ENCODE measurements around the gene HEBP2. TPM values are rescaled to one million over a fixed set of nuclear protein-coding genes. Genes with fewer than 3 reads are reported as not detected.
A peak's percentile ranks its signal among the peaks of the same experiment; 100 is the strongest.

The HEBP2 gene
- total and polyA plus RNA-seq, 2 donors (not counting 3 experiments of a cell fraction or from before 2014, with no cell fraction given): 22.5 to 75.3 TPM

- no peak overlapping the region for H3K4me2 ChIP-seq (ENCODE audit: insufficient read depth, low read length)
Observed at GRCh38 chr6:138410048-138410735, 6.2 kb downstream of the HEBP2 start.

GRCh38 chr6:138410972-138411880 is 7.2 kb downstream of the HEBP2 start:
- no peaks in the 10 kb centered on the region for H4K20me1 ChIP-seq (replicated peaks; ENCODE audit: control insufficient read depth, extremely low read depth, insufficient read depth, low read length)
- no peak overlapping the region for H3K4me3 ChIP-seq (replicated peaks in 1 of 3; ENCODE audit: insufficient read depth in 1 of 3, low read depth in 1 of 3, low read length in 3 of 3)
- H3K9me1 ChIP-seq (replicated peaks; ENCODE audit: control insufficient read depth, extremely low read depth, insufficient read depth, low read length): no peaks in the 10 kb centered on the region
- no peaks in the 10 kb centered on the region for H3K9me3 ChIP-seq (replicated peaks; ENCODE audit: control insufficient read depth, insufficient read depth, low read length)
- ChIA-PET CTCF (interaction anchor here (1.3 to 1.4 kb wide), 2 partner anchors 18 to 44 kb away, joined by 3 read pairs; no protein-coding TSS in a partner anchor), POLR2A (no interaction called here)
- DNase-seq (ENCODE audit: low read depth, low spot score) (peak; percentile 91), FAIRE-seq (peak; percentile 95)
- peak overlapping the region; percentile 98 for H3K27ac ChIP-seq (ENCODE audit: insufficient read depth, low read depth, low read length)
- H3K9ac ChIP-seq (replicated peaks; ENCODE audit: extremely low read depth, insufficient read depth, low read length): peak overlapping the region; percentile 82
- intact Hi-C loops (cut with micrococcal nuclease): loop anchor here (5.0 kb wide), 2 partner anchors 361 to 576 kb away; partner anchors contain the start of genes CCDC28A and REPS1
- dilution Hi-C loops (cut with MboI; ENCODE audit: extremely low pct_ligation_motif_present, low sequenced_read_pairs): no loop called here
- H3K36me3 ChIP-seq (ENCODE audit: control insufficient read depth in 2 of 2, extremely low read depth in 1 of 2, insufficient read depth in 2 of 2, low read length in 2 of 2): peaks cover 12 to 20% of the 10 kb centered on the region in 2 experiments
- TF ChIP-seq POLR2AphosphoS5 (IDR thresholded peaks at IDR 0.05; ENCODE audit: insufficient read depth, low read depth, low read length): peak; percentile 93
- TF ChIP-seq EZH2 (IDR thresholded peaks at IDR 0.05; ENCODE audit: borderline replicate concordance, low read depth, low read length, severe bottlenecking): no peak
- TF ChIP-seq GATA2 (IDR thresholded peaks at IDR 0.05; ENCODE audit: insufficient read depth, insufficient read length, low read depth, low read length): peak; percentile 99
- TF ChIP-seq MYC (IDR thresholded peaks at IDR 0.05; ENCODE audit: low read depth, low read length): no peak
- TF ChIP-seq MAX (IDR thresholded peaks at IDR 0.05; ENCODE audit: insufficient read depth, insufficient read length): no peak
- TF ChIP-seq FOS (IDR thresholded peaks at IDR 0.05; ENCODE audit: borderline replicate concordance, insufficient read depth, low read length): peak; percentile 94
- no peak for TF ChIP-seq CTCF (IDR thresholded peaks at IDR 0.05; ENCODE audit: extremely low read depth in 1 of 2, insufficient read depth in 1 of 2, low read depth in 1 of 2, low read length in 2 of 2)
- peak; percentile 98 for TF ChIP-seq JUN (IDR thresholded peaks at IDR 0.05; ENCODE audit: borderline replicate concordance, insufficient read depth, insufficient read length, low read depth)
- TF ChIP-seq POLR2A (IDR thresholded peaks at IDR 0.05; ENCODE audit: low read depth, low read length): peak; percentile 68
- H2AFZ ChIP-seq (ENCODE audit: low read depth, low read length): no peak overlapping the region
- H3K4me2 ChIP-seq (ENCODE audit: insufficient read depth, low read length): peak overlapping the region; percentile 54
- no peaks in the 10 kb centered on the region for H3K27me3 ChIP-seq (ENCODE audit: control insufficient read depth in 2 of 2, insufficient read depth in 2 of 2, low read length in 2 of 2)
- peaks cover 26% of the 10 kb centered on the region for H3K4me1 ChIP-seq (ENCODE audit: control insufficient read depth, extremely low read depth, insufficient read depth, low read length)
- TSS peak; percentile 59 for BruUV-seq (replicated peaks)
- H3K79me2 ChIP-seq (ENCODE audit: control insufficient read depth, insufficient read depth, low read length): peaks cover 2% of the 10 kb centered on the region

More at GRCh38 chr6:138410048-138410735, 6.2 kb downstream of the HEBP2 start:
- Histone ChIP-seq H3K36me3 (ENCODE audit: control insufficient read depth in 2 of 2, extremely low read depth in 1 of 2, insufficient read depth in 2 of 2, low read length in 2 of 2) (peaks cover 14 to 20% of the 10 kb centered on the region in 2 experiments), H3K4me3 (replicated peaks in 1 of 3; ENCODE audit: insufficient read depth in 1 of 3, low read depth in 1 of 3, low read length in 3 of 3) (no peak overlapping the region), H3K27me3 (ENCODE audit: control insufficient read depth in 2 of 2, insufficient read depth in 2 of 2, low read length in 2 of 2) (no peaks in the 10 kb centered on the region), H3K9me3 (replicated peaks; ENCODE audit: control insufficient read depth, insufficient read depth, low read length) (no peaks in the 10 kb centered on the region), H3K27ac (ENCODE audit: insufficient read depth, low read depth, low read length) (peak overlapping the region; percentile 98), H4K20me1 (replicated peaks; ENCODE audit: control insufficient read depth, extremely low read depth, insufficient read depth, low read length) (no peaks in the 10 kb centered on the region), H3K79me2 (ENCODE audit: control insufficient read depth, insufficient read depth, low read length) (peaks cover 4% of the 10 kb centered on the region), H2AFZ (ENCODE audit: low read depth, low read length) (no peak overlapping the region), H3K4me1 (ENCODE audit: control insufficient read depth, extremely low read depth, insufficient read depth, low read length) (peaks cover 31% of the 10 kb centered on the region), H3K9ac (replicated peaks; ENCODE audit: extremely low read depth, insufficient read depth, low read length) (no peak overlapping the region), H3K9me1 (replicated peaks; ENCODE audit: control insufficient read depth, extremely low read depth, insufficient read depth, low read length) (no peaks in the 10 kb centered on the region)
- no TSS peak for BruUV-seq (replicated peaks)
- DNase-seq (ENCODE audit: low read depth, low spot score) (no peak), FAIRE-seq (no peak)
- intact Hi-C loops (cut with micrococcal nuclease) (loop anchor here (5.0 kb wide), 2 partner anchors 362 to 577 kb away; partner anchors contain the start of genes CCDC28A and REPS1), dilution Hi-C loops (cut with MboI; ENCODE audit: extremely low pct_ligation_motif_present, low sequenced_read_pairs) (no loop called here)
- ChIA-PET POLR2A (no interaction called here), CTCF (no interaction called here)
- TF ChIP-seq FOS (IDR thresholded peaks at IDR 0.05; ENCODE audit: borderline replicate concordance, insufficient read depth, low read length) (no peak), GATA2 (IDR thresholded peaks at IDR 0.05; ENCODE audit: insufficient read depth, insufficient read length, low read depth, low read length) (no peak), POLR2A (IDR thresholded peaks at IDR 0.05; ENCODE audit: low read depth, low read length) (no peak)

All from endothelial cell of umbilical vein (primary cell).